Aortic smooth muscle cell (primary cell): ENCODE measurements around the gene OR2T27. TPM values are rescaled to one million over a fixed set of nuclear protein-coding genes. Genes with fewer than 3 reads are reported as not detected.

Experiments used
- total RNA-seq: library from RNA; depleted of rRNA; stranded (reverse); fragments of >200 nt; gene quantifications from 2 replicates; pipeline ENCODE4 v1.2.3, GENCODE V29; 2014

The OR2T27 gene
- total RNA-seq: not detected in 2 replicates

GRCh38 chr1:248655354-248655753, at the start of gene OR2T27:
Gene OR2T27 (minus strand): TSS chr1:248655528. CDS start chr1:248650884, 4,644 bp downstream.

DNA sequence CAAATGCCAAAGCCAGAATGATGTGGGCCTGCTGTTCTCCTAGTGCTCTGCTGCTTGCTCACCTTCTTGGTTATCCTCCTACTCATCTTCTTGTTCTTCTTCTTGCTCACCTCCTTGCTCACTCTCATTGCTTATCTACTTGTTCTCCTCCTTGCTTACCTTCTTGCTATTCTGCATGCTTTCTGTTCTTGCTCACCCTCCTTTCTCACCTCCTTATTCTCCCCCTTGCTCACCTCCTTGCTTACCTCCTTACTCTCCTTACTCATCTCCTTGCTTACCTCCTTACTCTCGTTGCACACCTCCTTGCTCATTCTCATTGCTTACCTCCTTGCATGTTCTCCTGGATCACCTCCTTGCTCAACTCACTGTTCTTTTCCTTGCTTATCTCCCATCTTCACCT, 47.4 kb upstream of the OR2T27 start, which contains the start of gene OR14I1:
OR14I1 (minus strand) TSS at position 53 of the 400 bp plus-strand sequence.

DNA sequence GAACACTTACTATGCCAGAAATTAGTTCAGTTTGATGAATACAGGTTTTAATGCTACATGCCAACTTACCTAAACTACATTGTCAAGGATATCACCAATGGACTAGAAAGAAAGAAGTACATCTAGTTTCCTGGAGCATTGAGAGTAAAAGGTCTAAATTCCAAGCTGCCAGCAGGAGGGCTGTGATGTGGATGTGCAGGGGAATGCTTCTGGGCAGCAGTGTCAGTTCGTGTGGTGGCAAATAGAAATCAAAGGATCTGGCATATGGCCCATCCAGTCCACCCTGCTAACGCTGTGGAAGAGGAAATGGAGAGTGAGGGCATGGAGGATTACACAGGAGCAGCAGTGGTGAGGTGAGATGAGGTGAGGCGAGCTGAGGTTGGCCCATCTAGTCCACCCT, 10.2 kb downstream of the OR2T27 start, which contains the start of gene OR2T35:
OR2T35 (minus strand) TSS at position 101 of the 400 bp plus-strand sequence. CDS start 6,020 bp downstream, outside the sequence.

DNA sequence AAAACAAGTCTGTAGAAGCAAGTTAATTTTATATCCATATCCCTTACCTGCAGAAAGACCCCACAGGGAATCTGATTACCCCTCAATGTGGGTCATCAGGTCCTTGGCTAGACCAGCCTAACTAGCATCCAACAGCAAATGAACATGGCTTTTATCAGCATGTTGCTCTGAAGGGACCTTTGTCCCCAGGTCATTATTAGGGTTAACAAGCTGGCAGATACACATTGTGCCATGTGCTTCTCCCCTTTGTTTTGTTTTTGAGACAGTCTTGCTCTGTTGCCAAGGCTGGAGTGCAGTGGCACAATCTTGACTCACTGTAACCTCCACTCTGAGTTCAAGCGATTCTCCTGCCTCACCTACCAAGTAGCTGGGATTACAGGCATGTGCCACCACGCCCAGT, 20.3 kb downstream of the OR2T27 start, which contains the start of gene OR2T11:
OR2T11 (minus strand) TSS at position 101 of the 400 bp plus-strand sequence. CDS start 7,963 bp downstream, outside the sequence.

Other genes with a start within 250 kb of the OR2T27 start
- gene OR2T2, start 209.9 kb downstream of the OR2T27 start, total RNA-seq: not detected in 2 replicates
- gene OR2T3, start 182.2 kb downstream of the OR2T27 start, total RNA-seq: not detected in 2 replicates
- not detected in 2 replicates for gene OR2T5, start 166.9 kb downstream of the OR2T27 start, total RNA-seq
- gene OR2G6, start 147.5 kb downstream of the OR2T27 start, total RNA-seq: not detected in 2 replicates
- 0.06 TPM in 1 of 2 replicates, not detected in the other for gene OR2T29, start 92.8 kb downstream of the OR2T27 start, total RNA-seq
- not detected in 2 replicates for gene OR2T34, start 80.8 kb downstream of the OR2T27 start, total RNA-seq
- not detected in 2 replicates for gene OR2T10, start 57.8 kb downstream of the OR2T27 start, total RNA-seq
- gene OR2T11, start 20.4 kb downstream of the OR2T27 start, total RNA-seq: not detected in 2 replicates
- not detected in 2 replicates for gene OR2T35, start 10.2 kb downstream of the OR2T27 start, total RNA-seq
- not detected in 2 replicates for gene OR14I1, start 47.2 kb upstream of the OR2T27 start, total RNA-seq
- gene LYPD8, start 100.2 kb upstream of the OR2T27 start, total RNA-seq: not detected in 2 replicates
- 25.7 and 25.8 TPM in 2 replicates for gene SH3BP5L, start 170.4 kb upstream of the OR2T27 start, total RNA-seq
- 16.6 and 19.6 TPM in 2 replicates for gene ZNF672, start 182.7 kb upstream of the OR2T27 start, total RNA-seq
- gene ZNF692, start 203.6 kb upstream of the OR2T27 start, total RNA-seq: 7.5 and 12.2 TPM in 2 replicates